ENCODE results near the gene KLHDC7B.

Gene KLHDC7B

GRCh38 chr22:50579752-50580151, 34.1 kb downstream of the KLHDC7B start:
- no peak overlapping the region for H3K4me3 ChIP-seq (replicated peaks; ENCODE audit: low read depth, low read length)
- TF ChIP-seq CTCF (IDR thresholded peaks at IDR 0.05; ENCODE audit: low read depth, low read length, missing control alignments), result no peak
- DNase-seq (ENCODE audit: extremely low read depth, low read depth), result no peak

- DNase-seq (ENCODE audit: extremely low read depth, low read depth), result no peak
- no peak for TF ChIP-seq CTCF (IDR thresholded peaks at IDR 0.05; ENCODE audit: low read depth, low read length, missing control alignments)
- H3K4me3 ChIP-seq (replicated peaks; ENCODE audit: low read depth, low read length), result peak overlapping the region; percentile 62
Observed at GRCh38 chr22:50581031-50581949, 35.6 kb downstream of the KLHDC7B start.

GRCh38 chr22:50581950-50582492, 36.3 kb downstream of the KLHDC7B start:
- H3K4me3 ChIP-seq (replicated peaks; ENCODE audit: low read depth, low read length), result peak overlapping the region; percentile 62
- no peak for TF ChIP-seq CTCF (IDR thresholded peaks at IDR 0.05; ENCODE audit: low read depth, low read length, missing control alignments)
- DNase-seq (ENCODE audit: extremely low read depth, low read depth), result no peak

DNA sequence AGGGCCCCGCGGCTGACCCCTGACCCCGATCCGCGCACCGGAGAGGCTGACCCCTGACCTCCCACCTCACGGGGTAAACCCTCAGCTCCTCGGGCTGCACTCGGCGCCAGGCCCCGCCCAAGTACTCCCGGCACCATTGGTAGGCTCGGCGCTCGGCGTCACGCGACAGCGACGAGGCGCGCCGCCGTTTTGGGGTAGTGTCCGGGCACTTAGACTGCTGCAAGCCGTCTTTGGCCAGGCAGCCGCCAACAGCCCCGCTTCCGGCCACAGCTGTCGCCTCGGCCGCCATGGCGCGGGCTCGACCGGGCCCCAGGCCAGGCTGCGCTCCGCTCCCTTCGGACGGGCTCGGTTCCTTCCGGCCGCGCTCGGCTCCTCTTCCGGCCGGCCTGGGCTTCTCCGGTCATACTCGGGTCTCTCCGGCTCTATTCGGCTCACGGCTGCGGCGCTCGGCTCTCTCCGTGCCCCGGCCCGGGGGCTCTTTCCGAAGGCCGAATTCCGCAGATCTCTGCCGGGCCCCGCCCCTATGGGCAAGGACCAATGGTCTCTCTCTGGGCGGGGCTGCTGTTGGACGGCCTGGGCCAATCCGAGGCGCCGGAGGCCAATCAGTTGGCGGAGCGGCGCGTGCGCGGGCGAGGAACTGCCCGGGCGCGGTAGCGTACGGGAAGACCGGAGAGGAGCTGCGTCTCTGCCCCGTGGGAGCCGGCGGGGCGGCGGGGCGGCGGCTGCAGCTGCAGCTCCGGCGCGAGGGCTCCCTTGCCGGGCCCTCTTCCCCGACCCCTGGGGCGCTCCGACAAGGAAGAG, 37.0 kb downstream of the KLHDC7B start, which contains the start of gene CHKB:
Gene CHKB (minus strand): TSS at position 357 of the 801 bp plus-strand sequence. CDS start 68 bp downstream, at position 289.
- TF ChIP-seq CTCF (IDR thresholded peaks at IDR 0.05; ENCODE audit: low read depth, low read length, missing control alignments), result no peak
- peak; percentile 90 for DNase-seq (ENCODE audit: extremely low read depth, low read depth)
- peak within 1 kb of the TSS; percentile 62 for H3K4me3 ChIP-seq (replicated peaks; ENCODE audit: low read depth, low read length)

DNA sequence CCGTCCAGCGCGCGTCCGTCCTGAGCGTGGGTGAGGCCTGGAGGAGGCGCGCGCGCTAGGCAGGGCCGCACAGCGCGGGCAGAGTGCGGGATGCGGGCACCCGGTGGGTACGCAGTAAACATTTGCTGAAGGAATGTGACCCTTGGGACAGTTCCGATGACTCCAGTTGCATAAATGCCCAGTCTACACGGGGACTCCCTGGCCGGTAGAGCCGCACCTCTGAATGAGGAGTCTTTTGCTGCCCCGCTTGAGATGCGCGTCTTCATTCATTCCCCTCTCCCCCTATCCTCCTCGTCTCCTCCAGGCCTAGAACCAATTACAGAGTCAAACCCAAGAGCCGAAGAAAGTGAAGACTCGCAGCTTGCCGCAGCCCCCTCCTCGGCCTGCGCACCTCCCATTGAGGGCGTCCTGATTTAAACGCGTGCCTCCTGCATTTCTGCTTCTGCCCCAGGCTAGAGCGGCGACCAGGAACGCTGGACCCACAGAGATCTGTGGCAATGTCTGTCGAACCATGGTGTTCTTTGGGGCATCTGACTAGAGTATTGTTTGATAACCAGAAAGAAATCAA, 37.7 kb downstream of the KLHDC7B start:
- peak overlapping the region; percentile 62 for H3K4me3 ChIP-seq (replicated peaks; ENCODE audit: low read depth, low read length)
- no peak for TF ChIP-seq CTCF (IDR thresholded peaks at IDR 0.05; ENCODE audit: low read depth, low read length, missing control alignments)
- no peak for DNase-seq (ENCODE audit: extremely low read depth, low read depth)
